Activated CD8-positive, alpha-beta memory T cell treated with anti-CD3 and anti-CD28 coated beads for 4 hours (primary cell): ENCODE measurements around the gene CFAP45.

Source experiments
- DNase-seq, 2 donors: peaks; one replicate each; pipeline ENCODE4 v3.0.0-alpha.2; 2020; ENCODE audit warnings: low read depth in 2 of 2

CFAP45 gene

DNA sequence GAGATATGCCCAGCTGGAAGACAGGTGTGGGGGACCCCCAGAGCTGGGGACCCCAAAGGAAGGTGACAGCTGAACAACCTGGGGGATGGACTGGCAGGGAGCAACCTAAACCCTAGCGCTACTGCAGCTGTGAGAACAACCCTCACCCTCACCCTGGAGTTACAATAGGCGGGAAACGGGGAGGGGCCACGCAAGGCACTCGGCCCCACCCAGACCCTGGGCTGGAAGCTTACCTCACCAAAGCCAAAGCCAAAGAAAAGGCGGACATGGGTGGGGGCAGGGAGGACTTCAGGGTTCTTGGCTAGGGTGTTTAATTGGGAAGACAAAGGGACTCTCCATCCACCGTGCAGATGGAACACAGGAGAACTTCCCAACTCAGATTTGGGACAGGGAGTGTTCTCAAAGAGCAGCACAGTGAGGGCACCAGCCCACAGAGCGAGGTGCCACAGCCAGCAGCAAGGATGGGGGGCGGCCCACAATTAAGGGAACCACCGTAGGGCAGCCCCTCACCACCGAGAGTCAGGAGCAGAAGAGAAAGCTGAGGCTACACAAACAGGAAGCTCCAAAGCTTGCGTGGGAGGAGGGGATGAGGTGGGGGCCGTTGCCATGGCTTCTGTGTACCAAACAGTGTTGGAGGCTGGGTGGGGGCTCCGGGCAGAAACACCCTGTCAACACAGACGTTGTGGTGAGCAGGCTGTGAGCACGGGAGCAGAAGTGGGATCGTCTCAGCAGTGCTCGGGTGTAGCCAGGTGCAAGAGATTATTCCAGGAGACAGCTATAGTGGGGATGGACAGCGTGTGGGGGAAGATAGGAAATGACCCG, 23.4 kb upstream of the CFAP45 start:
- DNase-seq, result peak; percentile 69 to 72

- DNase-seq, result no peak
Measured at GRCh38 chr1:159922511-159923202, 22.7 kb upstream of the CFAP45 start.

- DNase-seq, result no peak
Measured at GRCh38 chr1:159921700-159922504, 21.9 kb upstream of the CFAP45 start.

DNA sequence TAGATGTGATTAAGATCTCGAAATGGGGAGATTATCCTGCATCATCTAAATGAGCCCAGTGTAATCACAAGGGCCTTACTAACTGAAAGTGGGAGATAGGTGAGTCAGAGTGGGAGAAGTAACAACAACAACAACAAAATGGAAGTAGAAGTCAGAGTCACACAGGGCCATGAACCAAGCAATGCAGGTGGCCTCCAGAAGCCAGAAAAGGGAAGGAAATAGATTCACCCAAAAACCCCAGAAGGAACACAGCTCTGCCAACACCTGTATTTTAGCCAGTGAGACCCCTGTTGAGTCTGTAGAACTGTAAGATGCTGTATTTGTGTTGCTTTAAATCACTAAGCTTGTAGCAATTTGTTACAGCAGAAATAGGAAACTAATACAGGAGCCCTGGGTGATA, 21.3 kb upstream of the CFAP45 start:
- no peak for DNase-seq

DNA sequence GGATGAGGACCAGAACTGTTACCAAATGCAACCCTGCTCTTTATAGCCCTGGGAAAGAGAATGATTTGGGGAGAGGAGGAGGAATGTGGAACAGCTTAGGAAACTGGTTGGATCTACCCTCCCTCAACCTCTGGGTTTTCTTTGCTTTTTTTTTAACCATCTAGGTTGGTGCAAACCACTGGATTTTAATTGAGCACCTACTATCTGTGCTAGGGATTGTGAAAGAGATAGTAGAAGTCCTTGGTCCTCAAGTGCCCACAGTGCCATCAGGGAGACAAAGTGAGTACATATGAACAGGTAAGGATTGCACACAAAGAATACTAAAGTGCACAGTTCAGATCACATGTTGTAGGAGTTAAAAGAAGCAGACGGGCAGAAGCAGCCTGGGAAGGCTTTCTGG, 20.7 kb upstream of the CFAP45 start:
- no peak for DNase-seq

DNA sequence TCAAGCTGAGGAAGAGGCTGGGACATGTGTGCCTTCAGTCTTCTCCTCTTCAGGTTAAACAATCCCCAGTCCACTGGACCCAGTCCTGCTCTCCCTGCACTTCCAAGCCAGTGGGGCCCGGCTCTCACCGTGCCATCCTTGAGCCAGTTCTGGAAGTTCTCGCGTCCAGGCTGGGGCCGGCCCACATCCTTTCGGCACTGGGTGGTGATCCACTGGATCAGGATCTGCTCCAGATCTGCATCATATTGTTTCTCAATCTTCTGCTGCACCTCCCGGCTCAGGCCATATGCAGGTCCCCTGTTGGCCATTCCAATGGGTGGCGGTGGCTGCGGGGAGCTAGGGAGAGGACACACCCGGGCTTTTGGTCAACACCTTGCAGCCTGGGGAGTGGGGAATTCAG, 20.2 kb upstream of the CFAP45 start:
- DNase-seq, result no peak

- DNase-seq, result no peak
Measured at GRCh38 chr1:159919236-159919865, 19.4 kb upstream of the CFAP45 start.

GRCh38 chr1:159918352-159919200, 18.6 kb upstream of the CFAP45 start:
- DNase-seq, result no peak

DNA sequence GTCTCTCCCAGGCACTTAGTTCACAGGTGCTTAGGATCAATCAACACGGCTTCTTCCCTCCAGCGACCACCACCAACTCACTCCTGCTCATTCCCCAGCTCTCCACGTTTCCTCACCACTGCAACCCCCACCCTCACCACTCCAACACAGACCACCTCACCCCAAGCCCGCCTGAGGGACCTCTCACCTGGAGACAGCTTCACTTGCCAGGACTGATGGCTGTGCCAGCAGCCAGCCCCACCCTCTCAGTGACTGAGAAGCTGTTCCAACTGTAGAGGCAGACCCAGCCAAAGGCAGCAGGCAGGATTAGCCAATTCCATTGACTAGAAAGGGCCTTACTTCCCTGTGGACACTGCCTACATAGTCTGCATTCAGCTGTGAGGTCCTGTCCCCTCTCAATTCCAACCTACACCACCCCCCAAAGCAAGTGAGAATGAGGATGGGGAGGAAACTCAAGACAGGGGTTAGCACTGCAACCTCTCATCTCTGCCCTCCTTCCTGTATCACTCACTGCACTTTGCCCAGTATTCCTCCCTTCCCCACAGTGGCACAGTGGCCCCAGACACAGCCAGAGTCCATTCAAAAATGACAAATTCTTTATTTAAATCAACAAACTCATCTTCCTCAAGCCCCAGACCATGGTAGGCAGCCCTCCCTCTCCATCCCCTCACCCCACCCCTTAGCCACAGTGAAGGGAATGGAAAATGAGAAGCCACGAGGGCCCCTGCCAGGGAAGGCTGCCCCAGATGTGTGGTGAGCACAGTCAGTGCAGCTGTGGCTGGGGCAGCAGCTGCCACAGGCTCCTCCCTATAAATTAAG, 17.8 kb upstream of the CFAP45 start:
- no peak for DNase-seq

DNA sequence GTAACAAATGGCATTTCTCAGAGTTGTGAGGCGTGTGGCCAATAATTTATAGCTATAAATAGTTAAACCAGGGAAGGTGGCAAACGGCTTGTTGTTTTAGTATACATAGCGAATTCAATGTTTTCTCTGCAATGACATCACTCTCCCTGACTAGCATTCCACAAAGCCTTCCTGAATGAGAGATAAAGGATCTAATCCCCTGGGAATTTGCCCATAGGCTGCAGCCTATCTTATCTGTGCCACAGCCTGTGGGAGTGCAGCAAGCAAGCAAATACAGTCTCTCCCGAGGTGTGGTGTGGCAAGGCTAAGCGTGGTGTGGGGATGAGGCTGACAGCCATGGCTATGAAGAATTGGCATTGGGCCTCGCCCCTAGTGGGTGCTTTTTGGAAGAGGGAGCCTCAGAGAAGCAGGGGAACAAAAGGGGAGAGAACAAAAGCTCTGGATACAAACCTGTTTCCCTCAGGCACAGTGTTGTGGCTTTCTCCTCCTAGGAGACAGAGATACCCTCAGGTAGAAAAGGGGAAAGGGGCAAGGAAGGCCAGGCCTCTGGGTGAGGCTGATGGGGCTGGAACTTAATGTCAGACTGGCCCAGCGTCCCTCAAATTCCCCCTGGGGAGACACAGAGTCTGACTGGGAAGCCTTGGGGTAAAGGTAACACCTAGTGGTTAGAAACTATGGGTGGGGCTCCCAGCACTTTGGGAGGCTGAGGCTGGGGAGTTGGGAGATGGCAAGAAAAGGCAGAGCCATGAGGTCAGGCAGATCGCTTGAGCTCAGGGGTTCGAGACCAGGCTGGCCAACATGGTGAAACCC, 16.5 kb upstream of the CFAP45 start:
- DNase-seq, result no peak

GRCh38 chr1:159915571-159916241, 15.7 kb upstream of the CFAP45 start:
- no peak for DNase-seq

GRCh38 chr1:159914252-159915018, 14.5 kb upstream of the CFAP45 start:
- no peak for DNase-seq

GRCh38 chr1:159913451-159914192, 13.7 kb upstream of the CFAP45 start:
- DNase-seq, result no peak

DNA sequence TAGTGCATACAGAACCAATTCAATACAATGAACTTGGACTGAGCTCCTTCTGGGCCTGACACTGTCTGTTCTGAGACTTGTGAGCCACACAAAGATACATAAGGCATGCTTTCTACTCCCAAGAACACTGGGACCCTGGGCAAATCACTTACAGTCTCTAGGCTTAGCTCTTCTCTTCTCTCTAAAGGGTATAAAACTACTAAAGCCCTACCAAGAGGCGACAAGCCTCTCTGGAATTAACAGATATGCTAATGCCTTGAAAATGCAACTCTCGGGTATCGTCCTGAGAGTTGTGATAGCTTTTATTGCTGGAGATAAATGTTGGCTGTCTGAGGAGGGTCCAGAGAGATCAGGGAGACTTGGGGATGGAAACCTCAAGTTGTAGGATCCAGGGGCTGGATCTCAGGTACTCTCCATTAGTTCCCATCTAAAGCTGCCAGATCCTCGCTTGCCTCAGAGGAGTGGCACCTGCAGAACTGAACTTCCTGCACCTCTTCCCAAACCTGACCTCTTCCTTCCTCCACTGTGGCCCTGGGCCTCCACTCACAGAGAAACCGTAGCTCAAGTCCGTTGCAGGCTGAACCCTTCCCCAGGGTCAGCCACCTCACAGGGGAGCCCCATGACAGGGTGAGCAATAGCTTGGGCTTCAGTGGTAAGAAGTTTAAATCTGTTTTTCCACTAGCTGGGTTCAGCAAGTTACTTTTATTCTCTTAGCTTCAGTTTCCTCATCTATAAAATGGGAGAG, 11.5 kb upstream of the CFAP45 start:
- no peak for DNase-seq

GRCh38 chr1:159908031-159908940, 8.3 kb upstream of the CFAP45 start:
- DNase-seq, result no peak
